Ectodermal cell (in vitro differentiated cells): ENCODE results near the gene SPRED3.

ENCODE experiments used
- H3K27ac ChIP-seq: 2 replicates; pipeline ENCODE4 v1.7.0; 2013; ENCODE audit warnings: mild to moderate bottlenecking, low read depth, low read length; ENCODE audit not compliant: insufficient read depth, poor library complexity, severe bottlenecking
- H3K27me3 ChIP-seq: 2 replicates; pipeline ENCODE4 v1.7.0; 2013; ENCODE audit warnings: mild to moderate bottlenecking, low read length; ENCODE audit not compliant: insufficient read depth, control insufficient read depth, poor library complexity, severe bottlenecking
- H3K36me3 ChIP-seq: one replicate; pipeline ENCODE4 v1.7.0; 2013; ENCODE audit warnings: low read length; ENCODE audit not compliant: control insufficient read depth, insufficient read depth
- H3K4me1 ChIP-seq: one replicate; pipeline ENCODE4 v1.7.0; 2013; ENCODE audit warnings: low read length; ENCODE audit not compliant: control insufficient read depth, insufficient read depth
- H3K4me3 ChIP-seq: 2 replicates; pipeline ENCODE4 v1.7.0; 2013; ENCODE audit warnings: low read depth, low read length, control low read depth; ENCODE audit not compliant: insufficient read depth
- H3K9me3 ChIP-seq: 2 replicates; pipeline ENCODE4 v1.7.0; 2013; ENCODE audit warnings: mild to moderate bottlenecking, low read length, moderate library complexity; ENCODE audit not compliant: control insufficient read depth
- WGBS, 2 experiments: methylation state at CpG; one replicate each; pipeline ENCODE4 v1.1.7; 2013; ENCODE audit warnings: missing lambda C conversion rate in 2 of 2; 5-methylcytosine and 5-hydroxymethylcytosine counted together

Gene SPRED3

GRCh38 chr19:38383743-38384142 is 4.8 kb upstream of the SPRED3 start:
- peaks cover 18% of the 10 kb centered on the region for H3K27me3 ChIP-seq
- H3K9me3 ChIP-seq: no peaks in the 10 kb centered on the region
- H3K4me1 ChIP-seq: no peaks in the 10 kb centered on the region
- H3K4me3 ChIP-seq: no peak overlapping the region
- no peak overlapping the region for H3K27ac ChIP-seq
- H3K36me3 ChIP-seq: peaks cover 25% of the 10 kb centered on the region
- 95 to 97% methylated on average over 2 of the region's 2 CpGs for WGBS, 2 experiments

- no peak overlapping the region for H3K4me3 ChIP-seq
- 84 to 88% methylated on average over 10 of the region's 10 CpGs for WGBS, 2 experiments
- peaks cover 19% of the 10 kb centered on the region for H3K36me3 ChIP-seq
- no peaks in the 10 kb centered on the region for H3K9me3 ChIP-seq
- no peaks in the 10 kb centered on the region for H3K4me1 ChIP-seq
- H3K27me3 ChIP-seq: peaks cover 25% of the 10 kb centered on the region
- H3K27ac ChIP-seq: no peak overlapping the region
Observed at GRCh38 chr19:38384209-38385027, 4.1 kb upstream of the SPRED3 start.

- WGBS, 2 experiments: 96 to 97% methylated on average over 40 of the region's 40 CpGs
Observed at GRCh38 chr19:38385057-38385803, 3.3 kb upstream of the SPRED3 start.

GRCh38 chr19:38385804-38386257 is 2.7 kb upstream of the SPRED3 start:
- H3K4me3 ChIP-seq: no peak overlapping the region
- no peaks in the 10 kb centered on the region for H3K9me3 ChIP-seq
- peaks cover 2% of the 10 kb centered on the region for H3K4me1 ChIP-seq
- 93 to 94% methylated on average over 40 of the region's 40 CpGs for WGBS, 2 experiments
- H3K27ac ChIP-seq: no peak overlapping the region
- peaks cover 15% of the 10 kb centered on the region for H3K36me3 ChIP-seq
- peaks cover 39% of the 10 kb centered on the region for H3K27me3 ChIP-seq

More at GRCh38 chr19:38385057-38385803, 3.3 kb upstream of the SPRED3 start:
- Histone ChIP-seq H3K4me3 (no peak overlapping the region), H3K9me3 (no peaks in the 10 kb centered on the region), H3K27ac (no peak overlapping the region), H3K27me3 (peaks cover 33% of the 10 kb centered on the region), H3K36me3 (peaks cover 15% of the 10 kb centered on the region), H3K4me1 (peaks cover 2% of the 10 kb centered on the region)

GRCh38 chr19:38386300-38386970 is 2.1 kb upstream of the SPRED3 start:
- Histone ChIP-seq H3K4me3 (no peak overlapping the region), H3K9me3 (no peaks in the 10 kb centered on the region), H3K4me1 (peaks cover 2% of the 10 kb centered on the region), H3K27me3 (peaks cover 43% of the 10 kb centered on the region), H3K36me3 (peaks cover 9% of the 10 kb centered on the region), H3K27ac (no peak overlapping the region)
- WGBS, 2 experiments: 66 to 72% methylated on average over 61 of the region's 61 CpGs

- H3K4me3 ChIP-seq: peak overlapping the region; percentile 70
- peaks cover 4% of the 10 kb centered on the region for H3K36me3 ChIP-seq
- WGBS, 2 experiments: 45% methylated on average over 36 of the region's 36 CpGs
- no peaks in the 10 kb centered on the region for H3K9me3 ChIP-seq
- H3K4me1 ChIP-seq: peaks cover 2% of the 10 kb centered on the region
- H3K27me3 ChIP-seq: peaks cover 43% of the 10 kb centered on the region
- no peak overlapping the region for H3K27ac ChIP-seq
Observed at GRCh38 chr19:38386971-38387549, 1.4 kb upstream of the SPRED3 start.

- H3K9me3 ChIP-seq: no peaks in the 10 kb centered on the region
- no peaks in the 10 kb centered on the region for H3K36me3 ChIP-seq
- 1% methylated on average over 51 of the region's 51 CpGs for WGBS, 2 experiments
- H3K27ac ChIP-seq: peak within 1 kb of the TSS; percentile 68
- H3K4me1 ChIP-seq: peaks cover 2% of the 10 kb centered on the region
- H3K27me3 ChIP-seq: peaks cover 43% of the 10 kb centered on the region
- H3K4me3 ChIP-seq: peak within 1 kb of the TSS; percentile 70
Observed at GRCh38 chr19:38387550-38388348, 748 bp upstream of the SPRED3 start, which contains the start of gene GGN. Gene GGN, minus strand, starts transcription at chr19:38388034. Its CDS starts 773 bp downstream, at chr19:38387261.

- no peaks in the 10 kb centered on the region for H3K9me3 ChIP-seq
- peaks cover 2% of the 10 kb centered on the region for H3K4me1 ChIP-seq
- peak overlapping the region; percentile 70 for H3K4me3 ChIP-seq
- WGBS, 2 experiments: 2% methylated on average over 27 to 28 of the region's 28 CpGs
- H3K27ac ChIP-seq: no peak overlapping the region
- H3K36me3 ChIP-seq: no peaks in the 10 kb centered on the region
- peaks cover 43% of the 10 kb centered on the region for H3K27me3 ChIP-seq
Observed at GRCh38 chr19:38389101-38389925, 816 bp downstream of the SPRED3 start.
